ENCODE measurements around the gene IDUA.

Gene IDUA

DNA sequence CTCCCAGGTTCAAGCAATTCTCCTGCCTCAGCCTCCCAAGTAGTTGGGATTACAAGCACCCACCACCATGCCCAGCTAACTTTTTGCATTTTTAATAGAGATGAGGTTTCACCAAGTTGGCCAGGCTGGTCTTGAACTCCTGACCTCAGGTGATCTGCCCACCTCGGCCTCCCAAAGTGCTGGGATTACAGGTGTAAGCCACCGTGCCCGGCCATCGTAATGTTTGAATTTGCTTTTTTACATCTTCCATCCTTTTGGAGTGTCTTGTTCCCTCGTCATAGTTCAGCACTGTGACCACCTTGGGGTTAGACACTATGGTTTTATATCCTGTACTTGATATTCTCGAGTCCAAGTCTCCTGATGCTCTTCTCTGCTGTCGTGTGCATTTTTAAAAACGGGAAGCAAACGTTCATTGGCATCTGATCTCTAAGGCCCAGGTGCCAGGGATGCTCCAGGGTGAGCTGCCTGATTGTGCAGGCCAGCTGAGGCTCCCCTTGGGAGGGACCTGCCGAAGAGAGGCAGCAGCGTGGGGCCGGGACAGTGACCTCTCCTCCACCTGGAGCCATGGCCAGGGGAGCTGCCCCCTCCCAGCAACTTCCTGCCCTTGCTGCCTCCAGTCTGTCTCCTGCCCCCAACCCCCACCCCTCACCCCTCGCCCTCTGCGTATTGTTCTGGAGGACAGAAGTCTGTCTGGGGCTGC lies 30.2 kb upstream of the IDUA start:
- DNase-seq: peak; percentile 18

DNA sequence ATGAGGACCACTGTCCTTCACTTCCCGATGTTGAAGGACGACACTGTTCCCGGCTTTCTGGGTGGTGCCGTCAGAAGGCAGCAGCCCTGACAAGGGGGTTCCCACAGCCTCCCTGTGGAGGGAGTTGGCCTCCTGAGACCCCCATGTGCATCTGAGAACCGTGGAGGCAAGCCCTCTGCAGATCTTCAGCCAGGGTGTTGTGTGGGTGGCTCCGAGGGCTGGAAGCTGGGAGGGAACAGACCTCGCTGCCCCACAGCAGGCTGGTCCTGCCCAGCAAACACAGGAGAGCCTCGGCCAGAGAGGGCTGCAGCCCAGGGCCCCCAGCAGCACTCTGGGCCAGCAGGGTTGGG lies 29.6 kb upstream of the IDUA start:
- DNase-seq: peak; percentile 23

DNA sequence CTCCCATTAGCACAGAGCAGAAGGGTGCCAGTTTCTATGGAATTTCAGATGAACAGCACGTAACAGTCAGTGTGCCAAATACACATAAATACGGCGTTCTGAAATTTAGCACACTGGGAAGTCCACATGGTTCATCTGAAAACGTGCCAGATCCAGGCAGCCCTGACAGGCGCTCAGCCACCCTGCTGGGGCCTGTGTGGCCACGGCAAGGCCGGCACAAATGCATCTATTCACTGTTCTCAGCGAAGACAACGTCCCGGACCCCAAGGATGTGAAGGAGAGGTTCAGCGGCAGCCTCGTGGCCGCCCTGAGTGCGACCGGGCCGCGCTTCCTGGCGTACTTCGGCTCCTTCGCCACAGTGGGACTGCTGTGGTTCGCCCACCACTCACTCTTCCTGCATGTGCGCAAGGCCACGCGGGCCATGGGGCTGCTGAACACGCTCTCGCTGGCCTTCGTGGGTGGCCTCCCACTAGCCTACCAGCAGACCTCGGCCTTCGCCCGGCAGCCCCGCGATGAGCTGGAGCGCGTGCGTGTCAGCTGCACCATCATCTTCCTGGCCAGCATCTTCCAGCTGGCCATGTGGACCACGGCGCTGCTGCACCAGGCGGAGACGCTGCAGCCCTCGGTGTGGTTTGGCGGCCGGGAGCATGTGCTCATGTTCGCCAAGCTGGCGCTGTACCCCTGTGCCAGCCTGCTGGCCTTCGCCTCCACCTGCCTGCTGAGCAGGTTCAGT lies 29.1 kb upstream of the IDUA start:
- peak; percentile 13 for DNase-seq

DNA sequence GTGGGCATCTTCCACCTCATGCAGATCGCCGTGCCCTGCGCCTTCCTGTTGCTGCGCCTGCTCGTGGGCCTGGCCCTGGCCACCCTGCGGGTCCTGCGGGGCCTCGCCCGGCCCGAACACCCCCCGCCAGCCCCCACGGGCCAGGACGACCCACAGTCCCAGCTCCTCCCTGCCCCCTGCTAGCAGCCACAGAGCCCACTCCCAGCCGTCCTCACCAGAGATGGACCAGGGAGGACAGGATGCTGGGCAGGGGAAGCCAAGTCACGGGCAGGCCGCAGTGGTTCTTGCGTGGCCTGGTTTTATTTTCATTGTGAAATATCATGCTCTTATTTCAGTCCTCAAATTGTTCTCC lies 28.6 kb upstream of the IDUA start:
- peak; percentile 28 for DNase-seq

DNA sequence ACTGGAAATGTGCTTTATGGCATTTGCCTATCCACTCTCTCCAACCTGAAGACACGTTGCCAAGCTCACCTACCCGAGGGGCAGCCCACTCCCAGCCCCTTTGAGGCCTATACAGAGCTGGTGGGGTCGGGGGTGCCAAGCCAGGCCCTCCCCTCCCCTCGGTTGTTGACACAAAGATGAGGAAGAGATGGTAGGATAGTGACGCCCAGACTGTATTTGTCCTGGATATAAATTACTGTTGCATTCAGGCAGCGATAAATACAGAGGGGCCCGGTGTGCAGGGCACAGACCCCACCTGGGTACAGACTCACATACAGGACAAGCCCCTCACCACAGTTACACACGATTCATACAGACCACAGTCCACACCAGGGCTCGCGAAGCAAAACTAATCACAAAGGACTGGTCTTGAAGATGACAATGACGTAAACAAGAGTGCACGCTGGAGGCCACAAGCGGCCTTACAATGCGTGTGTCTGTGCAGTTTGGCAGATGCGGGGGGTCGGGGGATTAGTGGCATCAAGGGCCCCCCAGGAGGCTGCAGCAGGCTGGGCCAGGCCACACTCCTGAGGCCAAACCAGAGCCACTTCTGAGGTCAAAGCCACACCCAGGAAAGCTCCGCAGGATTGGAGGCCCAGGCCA lies 28.0 kb upstream of the IDUA start:
- peak; percentile 34 for DNase-seq

DNA sequence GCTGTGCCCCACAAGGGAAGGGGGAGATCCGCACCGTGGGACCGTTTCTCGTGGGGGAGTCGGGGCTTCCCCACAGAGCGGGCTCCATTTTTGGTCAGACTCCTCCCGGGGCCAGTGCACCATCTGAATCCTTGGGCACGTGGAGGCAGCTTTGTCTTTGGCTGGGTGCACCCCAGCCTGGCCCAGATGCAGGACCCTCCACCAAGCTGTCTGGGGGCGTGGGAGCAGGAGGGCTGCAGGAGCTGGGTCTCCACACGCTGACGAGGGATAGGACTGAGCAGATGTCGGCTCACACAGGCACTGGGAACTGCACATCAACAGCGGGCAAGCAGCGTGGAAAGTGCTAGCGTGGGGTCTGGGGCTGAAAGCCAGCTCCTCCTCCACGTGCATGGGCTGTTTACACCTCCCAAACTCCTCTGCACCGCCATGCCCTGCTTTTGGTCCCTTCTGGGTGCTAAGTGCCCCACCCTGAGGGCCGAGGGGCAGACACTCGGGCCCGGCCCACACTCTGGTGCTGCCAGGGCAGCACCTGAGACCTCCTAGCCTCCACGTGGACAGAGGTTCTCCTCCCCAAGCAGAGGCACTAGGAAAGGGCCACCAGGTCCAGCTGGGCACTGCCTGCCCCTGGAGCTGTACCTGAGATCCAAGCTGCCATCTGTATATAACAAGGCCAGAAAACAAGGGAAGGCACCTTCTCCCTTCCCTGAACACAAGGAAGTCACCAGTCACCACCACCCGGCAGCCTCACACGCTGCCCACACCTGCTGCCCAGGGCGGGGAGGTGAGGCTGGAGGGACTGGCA lies 27.3 kb upstream of the IDUA start:
- DNase-seq: peak; percentile 28

DNA sequence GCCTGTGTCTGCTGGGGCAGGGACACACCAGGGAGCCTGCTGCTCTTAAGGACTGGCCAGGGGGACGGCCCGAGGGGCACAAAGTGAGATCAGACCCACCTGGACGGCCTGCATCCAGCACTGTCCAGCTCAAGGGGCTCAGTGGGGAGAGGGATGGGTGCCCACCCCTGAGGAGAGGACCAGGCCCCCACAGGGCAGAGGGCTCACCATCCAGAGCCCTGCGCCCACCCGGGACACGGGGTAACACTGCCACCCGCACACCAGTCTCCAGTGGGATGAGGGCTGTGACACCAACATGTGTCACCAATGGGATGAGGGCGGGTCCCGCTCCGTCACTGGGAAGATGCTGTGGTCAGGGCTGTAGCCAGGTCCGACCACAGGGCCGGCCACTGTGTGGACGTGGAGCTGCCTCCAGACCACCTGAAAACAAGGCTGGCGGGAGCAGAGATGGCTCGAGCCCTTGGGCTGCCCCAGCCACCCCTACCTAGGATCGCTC lies 26.7 kb upstream of the IDUA start:
- DNase-seq: peak; percentile 23

DNA sequence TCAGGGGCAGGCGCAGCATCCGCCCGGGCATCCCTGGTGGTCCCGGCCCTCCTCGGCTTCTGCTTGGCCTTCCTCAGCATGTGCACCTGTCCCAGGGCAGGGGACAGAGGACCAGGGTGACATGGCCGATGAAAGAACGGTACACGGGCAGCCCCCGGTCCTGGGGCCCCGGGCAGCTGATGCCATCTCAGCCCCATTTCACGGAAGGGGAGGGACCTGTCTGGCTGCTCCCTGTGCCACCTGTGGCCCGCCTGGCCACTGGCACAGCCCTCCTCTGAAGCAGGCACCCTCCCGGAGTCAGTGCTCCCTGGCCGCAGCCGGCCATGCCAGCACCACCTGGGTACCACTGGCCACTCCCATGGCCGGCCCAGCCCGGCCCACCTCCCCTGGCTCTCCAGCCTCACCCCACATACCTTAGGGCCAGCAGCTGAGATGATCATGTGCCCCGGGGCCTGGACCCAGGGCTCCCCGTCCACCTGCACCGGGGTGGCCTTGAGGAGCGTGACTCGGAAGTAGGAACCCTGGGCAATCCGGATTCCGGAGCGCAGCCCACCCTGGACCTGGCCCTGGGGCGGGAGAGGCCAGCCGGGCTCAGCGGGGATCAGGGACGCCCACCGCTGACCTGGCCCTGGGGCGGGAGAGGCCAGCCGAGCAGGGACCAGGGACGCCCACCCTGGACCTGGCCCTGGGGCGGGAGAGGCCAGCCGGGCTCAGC lies 26.1 kb upstream of the IDUA start:
- no peak for DNase-seq

DNA sequence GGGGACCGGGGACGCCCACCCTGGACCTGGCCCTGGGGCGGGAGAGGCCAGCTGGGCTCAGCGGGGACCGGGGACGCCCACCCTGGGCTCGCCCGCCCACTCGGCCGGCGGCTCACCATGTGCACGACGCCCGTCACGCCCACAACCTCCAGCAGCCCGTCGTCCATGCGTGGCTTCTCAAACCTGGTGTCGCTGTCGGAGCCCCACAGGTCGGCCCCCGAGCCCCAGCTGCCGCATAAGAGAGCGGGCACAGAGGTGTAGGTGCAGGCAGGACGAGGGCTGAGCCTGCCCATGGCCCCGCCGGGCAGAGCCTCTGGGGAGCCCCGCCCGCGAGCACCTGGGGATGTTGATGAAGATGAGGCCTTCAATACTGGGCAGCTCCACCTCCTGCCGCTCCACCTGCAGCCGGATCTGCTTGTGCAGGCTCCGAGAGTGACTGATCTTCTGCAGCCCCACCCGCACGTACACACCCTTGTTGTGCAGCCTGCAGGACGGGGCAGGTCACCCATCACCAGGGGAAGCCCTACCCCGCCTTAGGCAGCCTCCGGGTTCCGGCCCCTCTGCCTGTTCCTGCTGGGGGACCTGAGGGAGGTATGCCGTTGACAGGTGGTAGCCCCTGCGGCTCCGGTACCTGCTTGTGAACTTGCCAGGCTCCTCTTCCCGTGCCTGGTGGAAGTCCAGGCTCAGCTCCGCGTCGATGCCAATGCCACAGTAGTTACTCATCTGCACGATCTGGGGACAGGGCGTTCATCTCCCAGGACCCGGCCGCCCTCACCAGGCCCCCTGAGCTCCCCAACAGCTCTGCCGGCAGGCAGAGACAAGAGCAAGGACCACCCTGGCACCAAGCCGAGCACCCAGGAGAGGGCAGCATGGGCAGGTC lies 25.3 kb upstream of the IDUA start:
- no peak for DNase-seq

DNA sequence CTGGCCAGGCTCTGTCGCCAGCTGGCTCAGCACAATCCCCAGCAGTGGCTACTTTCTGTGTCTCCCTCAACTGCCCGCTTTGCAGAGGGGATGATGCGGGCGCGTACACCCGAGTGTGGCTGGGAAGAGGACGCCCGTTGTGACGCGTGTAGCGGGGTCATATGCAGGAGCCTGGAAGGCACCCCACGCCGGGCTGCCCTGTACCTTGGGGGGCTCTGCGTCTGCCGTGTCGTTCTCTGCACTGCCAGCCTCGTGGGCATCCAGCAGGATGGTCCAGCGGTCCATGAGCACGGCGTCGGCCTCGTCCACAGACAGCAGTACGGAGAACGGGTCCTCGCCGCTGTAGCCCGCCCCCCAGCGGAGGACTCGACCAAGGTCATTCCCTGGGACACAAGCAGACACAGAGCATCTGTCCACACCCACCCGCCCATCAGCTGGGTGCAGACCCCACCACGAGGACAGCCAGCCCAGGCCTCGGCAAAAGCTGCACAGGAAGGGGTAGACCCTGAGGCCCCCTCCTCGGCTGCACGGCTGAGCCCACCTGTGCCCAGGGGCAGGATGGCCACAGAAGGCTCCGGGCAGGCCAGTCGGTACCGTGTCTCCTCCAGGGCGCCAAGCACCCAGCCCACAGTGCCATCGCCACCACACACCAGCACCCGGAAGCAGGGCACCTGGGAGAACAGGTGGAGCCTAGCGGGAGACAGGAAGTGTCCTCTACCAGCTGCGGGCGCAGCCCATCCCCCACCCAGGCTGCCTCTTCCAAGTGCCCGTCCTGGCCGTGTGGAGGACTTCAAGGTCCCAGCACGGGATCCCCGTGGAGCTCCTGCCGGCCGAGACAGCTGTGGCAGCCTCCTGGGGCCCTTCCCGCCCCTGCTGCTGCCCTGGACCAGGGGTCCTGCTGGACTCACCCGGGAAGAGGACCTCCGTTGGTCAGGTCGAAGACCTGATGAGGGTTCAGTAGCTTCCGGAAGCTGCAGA lies 24.3 kb upstream of the IDUA start:
- DNase-seq: no peak

DNA sequence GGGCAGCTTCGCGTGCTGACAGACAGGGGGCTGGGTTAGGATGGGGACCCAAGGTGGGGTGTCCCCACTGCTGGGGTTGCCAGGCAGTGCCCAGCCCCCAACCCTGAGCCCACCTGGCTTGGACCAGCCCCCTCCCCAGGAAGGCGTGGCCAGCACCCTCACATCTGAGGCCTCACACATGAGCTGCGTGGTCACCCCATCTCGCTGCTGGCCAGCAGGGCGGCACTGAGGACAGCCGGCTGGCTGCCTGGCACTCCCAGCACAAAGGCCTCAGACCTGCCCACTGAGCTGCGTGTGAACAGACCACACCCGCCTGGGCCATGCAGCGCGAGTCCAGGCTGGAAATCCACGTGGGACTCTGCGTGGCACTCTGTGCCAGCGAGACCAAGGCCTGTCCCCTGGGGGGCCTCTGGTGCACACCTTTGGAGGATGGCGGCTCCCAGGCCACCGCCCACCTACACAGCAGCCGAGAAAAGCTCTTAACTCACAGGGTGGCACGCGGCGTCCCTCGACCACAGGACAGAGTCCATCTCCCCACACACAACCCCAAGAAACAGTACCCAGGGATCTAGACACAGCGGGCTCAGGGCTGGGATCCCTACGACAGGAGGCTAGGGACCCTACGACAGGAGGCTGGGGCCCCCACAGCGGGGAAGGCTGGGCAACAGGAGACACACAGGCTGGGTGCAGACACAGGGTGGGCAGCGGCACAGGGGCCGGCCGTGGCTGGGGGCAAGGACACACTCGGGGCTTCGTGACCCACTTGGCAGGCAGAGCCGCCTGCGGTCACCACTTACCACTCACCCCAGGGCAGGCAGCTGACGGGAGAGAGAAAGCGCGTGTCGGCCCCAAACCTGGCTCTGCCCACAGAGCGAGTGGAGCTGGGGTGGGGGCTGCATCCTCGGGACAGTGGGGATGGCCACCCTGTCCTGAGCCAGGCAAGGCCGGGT lies 23.3 kb upstream of the IDUA start:
- DNase-seq: no peak

DNA sequence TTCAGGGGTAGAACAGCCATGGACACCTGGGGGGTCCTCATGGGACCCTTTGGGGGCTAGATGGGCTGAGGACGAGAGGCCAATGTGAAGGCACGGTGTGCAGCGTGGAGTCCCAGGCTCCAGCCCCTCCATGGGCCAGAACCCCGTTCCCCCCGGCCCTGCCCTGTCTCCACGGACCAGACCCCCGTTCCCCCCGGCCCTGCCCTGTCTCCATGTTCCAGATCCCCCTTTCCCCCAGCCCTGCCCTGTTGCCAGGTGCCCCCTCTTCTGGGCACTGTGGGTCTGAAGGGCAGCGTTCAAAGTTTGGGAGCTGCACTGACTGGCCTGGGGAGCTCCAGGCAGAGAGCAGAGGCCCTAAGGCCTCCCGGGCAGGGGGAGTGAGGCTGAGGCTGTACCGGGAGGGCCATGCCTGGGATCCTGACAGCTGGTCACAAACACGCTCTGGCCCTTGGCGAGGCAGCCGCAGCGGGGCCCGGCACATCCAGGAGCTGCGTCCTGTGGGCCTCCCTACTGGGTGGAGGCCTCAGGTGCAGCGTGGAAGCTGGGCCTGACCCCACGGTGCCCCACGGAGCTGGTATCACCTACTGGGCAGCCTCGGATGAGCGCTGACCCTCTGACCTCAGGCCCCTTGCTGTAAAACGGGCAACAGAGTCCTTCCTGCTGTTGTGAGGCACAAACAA lies 22.4 kb upstream of the IDUA start:
- DNase-seq: no peak

DNA sequence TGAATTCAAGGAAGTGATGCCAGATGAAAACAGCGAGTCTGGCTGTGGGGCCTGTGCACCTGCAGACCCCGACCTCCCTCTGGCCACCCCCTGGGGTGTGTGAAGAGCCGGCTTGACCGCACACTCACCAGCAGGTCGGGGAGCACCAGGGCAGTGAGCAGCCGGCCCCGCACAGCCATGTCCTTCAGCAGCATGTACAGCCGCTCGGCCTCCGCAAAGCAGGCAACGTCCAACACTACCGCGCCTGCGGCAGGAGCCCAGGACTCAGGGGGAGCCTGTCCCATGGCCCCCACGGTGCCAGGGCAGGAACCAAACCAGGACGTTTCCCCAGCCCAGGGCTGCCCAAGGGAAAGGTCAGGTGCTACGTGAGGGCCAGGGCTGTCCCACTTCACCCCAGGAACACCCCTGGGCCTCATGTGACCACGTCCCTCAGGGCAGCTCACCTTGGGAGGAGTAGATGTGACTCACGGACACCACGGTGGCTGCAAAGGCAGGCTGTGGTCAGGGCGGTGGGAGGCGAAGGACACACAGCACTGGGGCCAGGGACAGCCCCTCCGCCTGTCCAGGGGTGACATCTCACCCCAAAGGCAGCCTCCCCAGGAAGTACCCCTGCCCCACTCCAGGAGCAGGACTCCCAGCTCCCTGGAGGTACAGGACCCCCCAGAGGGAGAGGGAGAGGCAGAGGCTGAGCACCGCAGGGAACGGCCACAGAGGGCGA lies 21.6 kb upstream of the IDUA start:
- DNase-seq: no peak

DNA sequence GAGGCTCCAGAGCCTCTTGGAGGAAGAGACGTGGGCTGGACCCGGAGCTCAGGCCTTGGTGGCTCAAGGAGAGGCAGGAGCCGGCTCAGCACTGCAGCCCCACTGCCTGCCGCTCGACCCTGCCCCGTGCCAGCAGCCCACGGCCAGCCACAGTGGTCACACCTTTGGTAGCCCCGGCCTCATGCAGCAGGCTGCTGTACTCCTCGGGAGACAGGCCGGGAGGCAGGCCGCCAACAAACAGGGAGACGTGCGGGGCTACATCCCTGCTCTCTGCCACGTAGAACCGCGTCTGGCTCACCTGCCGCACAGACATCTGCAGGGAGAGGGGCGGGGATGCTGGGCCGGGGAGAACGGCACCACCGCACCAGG lies 21.1 kb upstream of the IDUA start:
- DNase-seq: no peak

DNA sequence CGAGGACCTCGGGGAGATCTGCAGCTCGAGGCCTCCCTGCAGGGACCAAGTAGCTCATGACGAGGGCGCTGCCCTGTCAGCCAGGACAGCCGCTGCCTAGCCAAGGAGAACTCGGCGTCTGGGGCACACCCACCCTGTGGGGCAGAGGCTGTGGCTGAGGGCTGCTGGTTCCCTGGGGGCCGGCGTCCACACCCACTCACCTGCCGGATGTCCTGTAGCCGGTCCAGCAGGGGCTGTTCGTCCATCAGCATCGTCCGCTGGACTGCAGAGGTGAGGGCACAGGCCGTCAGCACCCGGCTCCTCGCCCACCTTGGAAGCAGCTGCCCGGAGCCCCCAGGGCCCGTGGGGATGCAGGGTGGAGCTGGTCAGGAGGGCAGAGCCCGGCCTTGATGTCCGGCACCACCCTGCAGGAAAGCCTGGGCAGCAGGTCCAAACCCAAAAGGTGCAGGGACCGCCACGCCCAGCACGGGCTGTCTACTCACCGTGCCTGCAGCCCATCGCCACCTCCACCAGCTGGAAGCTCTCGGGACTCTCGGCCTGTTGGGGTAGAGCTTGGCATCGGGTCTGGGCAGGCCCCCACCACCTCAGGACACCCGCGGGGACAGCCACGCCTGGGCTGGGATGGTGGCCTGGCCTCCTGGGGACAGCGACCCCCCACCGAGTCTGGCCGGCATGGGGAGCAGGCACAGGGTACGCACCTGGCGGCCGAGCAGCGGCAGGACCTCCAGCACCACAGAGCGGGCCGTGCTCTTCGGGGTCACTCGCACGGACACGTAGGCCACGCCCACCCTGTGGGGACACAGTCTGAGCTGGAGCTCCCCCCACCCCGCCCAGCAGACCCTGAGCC lies 20.4 kb upstream of the IDUA start:
- peak; percentile 22 for DNase-seq

DNA sequence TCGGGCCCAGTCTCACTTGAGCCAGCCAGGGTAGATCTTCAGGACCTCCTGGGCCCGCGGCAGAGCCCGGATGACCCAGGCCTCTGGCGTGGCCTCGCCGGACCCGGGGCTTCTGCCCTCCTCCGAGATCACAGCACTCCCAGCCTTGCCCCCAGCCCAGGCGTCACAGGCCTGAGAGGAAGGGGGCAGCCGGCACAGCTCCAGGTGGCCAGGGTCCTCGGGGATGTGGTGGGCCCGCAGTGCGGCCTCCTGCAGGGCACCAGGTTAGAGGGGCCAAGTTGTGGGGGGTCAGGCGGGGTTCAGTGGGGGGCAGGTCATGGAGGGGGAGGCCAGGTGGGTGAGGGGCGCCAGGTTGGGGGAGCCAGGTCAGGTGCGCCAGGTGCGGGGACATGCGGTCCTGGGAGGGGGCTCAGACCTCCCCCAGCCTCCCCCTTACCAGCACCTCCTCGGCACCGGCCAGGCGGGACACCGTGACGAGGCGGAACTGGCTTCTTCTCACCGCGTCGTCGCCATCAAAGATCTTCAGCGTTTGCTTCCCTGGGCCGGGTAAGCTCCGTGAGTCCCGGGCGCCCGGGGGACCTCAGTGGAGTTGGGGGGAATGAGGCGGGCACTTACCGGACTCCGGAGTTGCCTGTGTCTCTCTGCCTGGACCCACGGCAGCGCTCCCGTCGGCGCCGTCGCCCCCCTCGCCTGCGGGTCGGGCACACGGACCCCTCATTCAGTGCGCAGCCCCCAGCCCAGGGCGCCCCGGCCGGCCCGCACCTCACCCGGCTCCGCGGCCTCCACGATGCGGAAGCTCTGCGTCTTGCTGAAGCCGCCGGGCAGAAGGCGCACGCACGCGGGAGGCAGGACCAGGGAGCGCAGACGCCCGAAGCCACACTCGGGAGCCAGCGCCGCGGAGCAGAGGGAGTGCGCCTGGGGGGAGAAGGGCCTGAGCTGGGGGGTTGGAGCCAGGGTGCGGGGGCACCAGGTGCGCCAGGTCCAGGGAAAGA lies 19.4 kb upstream of the IDUA start:
- DNase-seq: no peak

Measured in left hindlimb (tissue), 1 donor.